Activated CD8-positive, alpha-beta memory T cell treated with anti-CD3 and anti-CD28 coated beads, Interleukin-2, amount 50 U/mL, for 4 hours (primary cell): Measurements from ENCODE around the gene NHERF1.

Experiments
- DNase-seq: peaks from one replicate; pipeline ENCODE4 v3.0.0-alpha.2; 2020

Gene NHERF1

GRCh38 chr17:74750327-74751069 is 2.1 kb downstream of the NHERF1 start:
- no peak for DNase-seq

DNA sequence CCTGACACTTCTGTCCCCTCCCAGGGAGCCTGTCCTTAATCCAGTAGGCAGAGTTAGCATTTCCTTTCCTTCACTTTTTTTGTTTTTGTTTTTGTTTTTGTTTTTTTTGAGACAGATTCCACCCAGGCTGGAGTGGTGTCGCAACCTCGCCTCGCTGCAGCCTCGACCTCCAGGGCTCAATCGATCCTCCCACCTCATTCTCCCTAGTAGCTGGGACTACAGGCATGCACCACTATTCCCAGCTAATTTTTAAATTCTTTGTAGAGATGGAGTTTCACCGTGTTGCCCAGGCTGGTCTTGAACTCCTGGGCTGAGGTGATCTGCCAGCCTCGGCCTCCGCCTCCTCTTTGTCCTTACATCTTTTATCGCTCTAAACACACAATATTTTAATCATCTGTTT is 4.0 kb downstream of the NHERF1 start:
- no peak for DNase-seq

GRCh38 chr17:74752822-74753401 is 4.5 kb downstream of the NHERF1 start:
- no peak for DNase-seq

DNA sequence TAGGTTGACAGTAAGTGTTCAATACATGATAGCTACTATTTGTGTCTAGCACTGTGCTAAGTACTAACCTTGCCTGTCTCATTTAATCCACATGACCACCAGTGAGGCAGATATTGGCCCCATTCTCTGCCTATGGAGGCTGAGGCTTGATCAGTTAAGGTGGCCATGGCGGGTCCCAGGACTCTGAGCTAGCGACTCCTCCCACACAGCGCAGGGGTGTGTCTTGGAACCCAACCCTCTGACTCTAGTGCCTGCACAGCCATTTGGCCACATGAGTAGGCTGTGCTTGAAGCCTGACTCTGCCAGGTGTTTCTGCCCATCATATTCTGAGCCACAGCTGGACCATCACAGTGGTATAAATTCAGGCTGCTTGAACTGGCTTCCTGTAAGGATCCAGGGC is 6.4 kb downstream of the NHERF1 start:
- DNase-seq: no peak

- no peak for DNase-seq
Measured at GRCh38 chr17:74755533-74755932, 7.1 kb downstream of the NHERF1 start.

DNA sequence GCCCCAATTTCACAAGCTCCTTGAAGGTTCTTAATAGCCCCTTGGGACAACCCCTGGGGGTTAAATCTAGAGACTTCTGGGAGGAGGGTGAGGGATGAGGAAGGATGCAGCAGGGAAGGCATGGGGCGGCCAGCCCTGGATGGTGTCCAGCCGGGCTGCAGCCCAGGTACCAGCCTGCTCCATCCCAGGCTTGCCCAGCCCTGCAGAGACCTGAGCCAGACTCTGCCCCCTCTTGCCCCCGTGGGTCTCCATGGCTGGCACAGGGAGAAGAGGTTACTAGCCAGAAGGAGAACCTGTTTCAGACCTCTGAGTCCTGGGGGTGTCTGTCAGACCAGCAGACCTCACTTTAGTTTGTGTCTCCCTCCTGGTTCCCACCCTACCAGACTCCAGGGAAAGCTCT is 8.5 kb downstream of the NHERF1 start:
- no peak for DNase-seq

- DNase-seq: no peak
Measured at GRCh38 chr17:74757502-74757901, 9.1 kb downstream of the NHERF1 start.

DNA sequence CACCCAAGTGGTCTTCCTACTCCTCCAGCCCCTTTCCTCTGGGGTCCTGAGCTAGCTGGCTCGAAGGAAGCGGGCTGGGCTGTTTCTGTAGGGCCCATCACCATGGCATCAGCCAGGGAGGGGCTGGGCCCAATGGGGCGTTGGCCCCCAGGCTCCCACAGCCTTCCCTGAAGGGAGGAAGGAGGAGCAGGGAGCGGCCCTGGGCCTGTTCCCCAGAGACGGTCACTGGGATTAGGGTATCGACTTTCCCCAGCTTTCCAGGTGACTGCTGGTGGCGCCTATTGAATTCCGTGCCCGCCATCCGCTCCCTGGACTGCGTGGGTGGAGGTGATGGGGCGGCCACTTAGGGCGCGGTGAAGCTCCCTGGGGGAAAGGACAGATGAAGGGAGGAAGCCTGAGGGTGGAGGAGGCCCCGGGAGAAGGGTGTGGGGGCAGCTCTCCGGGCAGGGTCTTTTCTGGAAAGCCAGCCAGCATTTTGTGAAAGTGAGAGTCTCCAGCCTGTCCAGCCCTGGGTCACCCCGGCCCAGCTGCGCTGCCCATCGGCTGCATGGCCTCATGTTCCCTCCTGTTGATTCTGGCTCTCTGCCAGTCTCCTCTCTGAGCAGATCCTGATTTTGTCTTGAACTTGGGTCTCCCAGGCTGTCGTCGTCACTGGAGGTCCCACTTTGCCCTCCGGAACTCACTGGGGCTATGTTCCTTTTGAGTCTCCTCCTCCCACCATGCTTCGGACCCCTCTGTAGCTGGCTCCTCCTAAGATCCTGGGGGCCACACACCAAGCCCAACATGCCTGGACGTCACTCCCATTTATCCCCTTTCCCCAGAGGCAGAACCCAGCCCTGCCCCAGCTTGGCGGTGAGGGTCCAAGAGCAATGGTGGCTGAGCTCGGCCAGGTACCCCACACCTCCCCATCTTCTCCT is 9.8 kb downstream of the NHERF1 start:
- DNase-seq: no peak

GRCh38 chr17:74758848-74759168 is 10.4 kb downstream of the NHERF1 start:
- DNase-seq: no peak

DNA sequence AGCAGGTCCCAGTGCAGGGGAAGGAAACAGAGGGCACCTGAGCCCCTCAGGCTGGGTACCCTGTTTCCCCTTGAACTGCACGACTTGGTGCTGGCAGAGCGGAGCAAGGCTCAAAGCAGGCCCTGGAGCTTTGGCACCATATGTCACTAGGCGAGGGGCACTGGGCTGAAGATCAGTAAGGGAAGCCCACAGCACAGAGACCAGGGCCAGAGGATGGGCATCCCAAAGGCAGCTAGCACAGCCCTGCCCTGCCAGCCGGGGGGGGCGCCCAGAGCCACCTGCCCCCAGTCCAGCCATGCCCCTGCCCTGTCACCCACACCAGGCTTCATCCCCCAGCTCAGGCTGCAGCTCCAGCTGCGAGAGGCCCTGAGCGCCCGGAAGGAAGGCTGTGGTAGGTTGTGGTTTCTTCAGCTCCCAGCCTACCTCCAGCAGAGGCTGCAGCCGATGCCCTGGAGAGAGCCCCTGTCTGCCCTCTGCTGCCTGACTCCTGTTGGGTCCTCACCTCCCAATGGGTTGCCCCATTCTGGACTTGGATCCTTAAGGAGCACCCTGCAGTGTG is 10.9 kb downstream of the NHERF1 start:
- DNase-seq: no peak

DNA sequence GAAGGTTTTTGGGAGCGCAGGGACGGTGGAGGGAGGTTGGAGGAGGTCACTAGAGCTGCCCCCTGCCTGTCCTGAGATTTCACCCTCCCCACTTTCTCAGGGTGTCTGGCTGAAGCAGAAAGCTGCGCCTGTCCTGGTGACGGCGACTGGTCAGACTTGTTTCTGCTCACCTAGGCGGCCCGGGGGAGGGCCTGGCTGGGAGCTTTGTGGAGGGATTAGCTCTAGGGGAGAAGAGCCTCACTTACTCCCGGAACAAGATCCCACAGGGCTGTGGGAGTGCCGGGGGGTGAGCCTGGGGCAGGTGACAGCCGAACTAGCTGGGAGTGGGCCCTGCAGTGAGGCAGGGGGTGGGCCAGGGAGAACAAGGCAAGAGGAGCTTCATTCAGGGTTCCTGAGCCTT is 11.5 kb downstream of the NHERF1 start:
- DNase-seq: no peak

- DNase-seq: no peak
Measured at GRCh38 chr17:74760404-74761105, 12.1 kb downstream of the NHERF1 start.

DNA sequence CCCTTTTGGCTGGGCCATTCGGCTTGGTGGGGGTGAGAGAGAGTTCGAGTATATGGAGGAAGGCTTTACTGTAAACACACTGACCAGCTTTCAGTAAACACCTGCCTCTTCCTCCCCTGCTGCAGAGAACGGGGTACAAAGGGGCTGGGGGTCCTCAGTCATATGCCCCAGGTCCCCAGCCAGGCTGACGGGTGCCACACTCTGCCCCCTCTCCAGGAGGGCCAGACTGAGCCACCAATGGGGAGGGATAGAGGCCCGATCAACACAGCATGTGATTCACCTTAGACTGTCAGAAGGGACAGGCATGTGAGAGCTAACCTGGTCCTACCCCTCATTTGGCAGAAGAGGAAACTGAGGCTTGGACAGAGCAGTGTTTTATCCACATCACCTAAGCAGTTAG is 13.0 kb downstream of the NHERF1 start:
- no peak for DNase-seq

GRCh38 chr17:74761931-74762330 is 13.5 kb downstream of the NHERF1 start:
- DNase-seq: no peak

DNA sequence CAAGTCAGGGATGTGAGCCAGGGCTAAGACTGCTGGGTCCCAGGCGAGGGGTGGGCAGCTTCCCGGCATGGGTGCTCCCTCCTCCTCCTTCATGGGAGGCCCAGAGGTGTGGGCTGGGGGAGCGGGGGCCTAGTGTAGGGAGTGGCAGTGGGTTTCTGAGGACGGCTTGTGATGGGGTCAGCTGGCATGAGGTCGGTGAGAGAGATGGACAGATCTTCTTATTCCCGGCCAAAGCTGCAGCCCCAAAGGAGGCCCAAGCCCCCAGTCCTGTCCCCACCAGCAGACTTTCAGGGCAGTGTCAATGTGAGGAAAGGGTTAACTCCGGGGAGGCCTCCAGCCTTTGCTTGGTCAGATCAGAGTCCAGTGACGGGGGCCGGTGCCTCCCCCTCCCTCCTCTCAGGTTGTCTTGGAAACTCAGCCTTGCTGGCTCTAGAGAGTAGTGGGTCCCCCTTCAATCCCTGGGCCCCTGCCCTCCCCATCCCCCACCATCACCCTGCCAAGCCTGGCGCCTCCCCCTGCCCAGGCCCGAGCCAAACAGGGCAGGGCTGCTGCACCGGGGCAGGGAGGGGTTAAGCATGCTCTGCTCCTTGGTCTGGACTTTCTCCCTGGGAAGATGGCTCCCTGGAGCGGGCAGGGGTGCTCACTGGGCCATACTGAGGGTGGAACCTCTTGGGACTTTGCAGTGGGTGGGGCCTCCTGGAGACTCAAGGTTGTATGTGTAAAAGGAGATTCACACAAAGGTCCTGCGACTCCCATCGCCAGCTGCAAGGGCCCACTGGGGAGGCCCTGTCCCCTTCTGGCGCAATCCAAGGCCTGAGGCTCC is 15.3 kb downstream of the NHERF1 start:
- DNase-seq: no peak

DNA sequence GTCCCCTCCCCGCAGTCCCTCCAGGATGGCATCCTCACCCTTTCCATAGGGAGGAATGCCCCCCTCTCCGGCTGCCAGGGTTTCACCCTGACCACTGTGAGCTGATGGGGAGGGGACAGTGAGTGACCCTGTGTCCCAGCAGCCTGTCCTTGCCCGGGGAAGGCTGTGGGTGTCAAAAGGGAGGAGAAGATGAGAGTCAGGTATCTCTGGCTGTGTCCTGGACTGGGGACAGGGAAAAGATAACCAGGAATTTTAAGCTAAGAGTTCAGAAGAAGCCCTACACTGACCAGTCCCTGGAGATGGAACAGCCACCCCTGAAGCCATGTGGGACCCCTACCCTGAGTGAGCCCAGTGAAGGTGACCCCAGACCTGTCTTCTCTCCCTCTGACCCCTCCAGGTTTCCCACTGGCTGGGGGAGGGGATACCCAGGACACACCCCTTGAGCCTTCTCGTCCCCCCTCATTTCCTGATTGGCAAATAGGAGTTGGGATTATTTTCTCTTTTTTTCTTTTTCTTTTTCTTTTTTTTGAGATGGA is 16.4 kb downstream of the NHERF1 start:
- no peak for DNase-seq

DNA sequence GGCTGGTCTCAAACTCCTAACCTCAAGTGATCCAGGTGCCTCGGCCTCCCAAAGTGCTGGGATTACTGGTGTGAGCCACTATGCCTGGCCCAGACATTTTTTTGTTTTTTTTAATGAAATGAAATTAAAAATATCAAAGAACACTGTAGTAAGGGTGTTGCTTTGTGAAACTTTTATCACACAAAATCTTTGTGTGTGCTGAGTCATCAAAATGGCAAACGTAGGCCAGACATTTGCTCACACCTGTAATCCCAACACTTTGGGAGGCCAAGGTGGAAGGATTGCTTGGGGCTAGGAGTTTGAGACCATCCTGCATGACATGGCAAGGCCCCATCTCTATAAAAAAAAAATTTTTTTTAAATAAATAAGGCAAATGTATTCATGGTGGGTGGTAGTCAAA is 18.0 kb downstream of the NHERF1 start:
- no peak for DNase-seq

DNA sequence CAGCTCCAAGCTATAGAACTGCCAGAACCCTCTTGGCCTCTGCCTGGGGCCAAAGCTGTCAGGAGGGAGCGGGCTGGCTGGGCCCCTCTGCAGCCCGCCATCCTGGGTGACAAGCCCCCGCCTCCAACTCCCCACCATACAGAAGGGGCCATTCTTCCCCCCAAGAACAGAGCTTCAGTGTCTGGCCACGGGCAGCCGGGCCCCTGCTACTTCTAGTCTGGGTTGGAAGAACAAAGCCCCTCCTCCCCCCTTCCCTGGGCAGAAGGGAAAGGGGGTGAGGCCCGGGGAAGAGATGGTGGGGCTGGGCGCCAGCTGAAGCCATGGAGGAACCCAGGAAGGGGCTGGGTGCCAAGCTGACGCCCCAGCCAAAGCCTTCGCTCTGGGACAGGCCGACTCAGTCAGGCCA is 18.7 kb downstream of the NHERF1 start:
- no peak for DNase-seq

- no peak for DNase-seq
Measured at GRCh38 chr17:74768069-74768762, 19.8 kb downstream of the NHERF1 start.

GRCh38 chr17:74768763-74769114 is 20.3 kb downstream of the NHERF1 start:
- no peak for DNase-seq

GRCh38 chr17:74769266-74769855 is 20.9 kb downstream of the NHERF1 start:
- no peak for DNase-seq
